ENCODE results near the gene PITPNM3.
"Not testable (repeated sequence)": the region's sequence is repeated elsewhere in the genome, so short reads cannot be mapped to it uniquely, and the experiment has no call there.

Gene PITPNM3

GRCh38 chr17:6497496-6498221 is 58.7 kb downstream of the PITPNM3 start:
- no peak for DNase-seq

- DNase-seq, result no peak
These were observed 59.5 kb downstream of the PITPNM3 start for GRCh38 chr17:6496640-6497441.

- DNase-seq, result no peak
These were observed 60.3 kb downstream of the PITPNM3 start for GRCh38 chr17:6496116-6496481.

- no peak for DNase-seq
These were observed 60.8 kb downstream of the PITPNM3 start for GRCh38 chr17:6495450-6496115.

GRCh38 chr17:6494239-6494941 is 62.0 kb downstream of the PITPNM3 start:
- no peak for DNase-seq

GRCh38 chr17:6492892-6493674 is 63.3 kb downstream of the PITPNM3 start:
- DNase-seq, result no peak

- DNase-seq, result no peak
These were observed 65.2 kb downstream of the PITPNM3 start for GRCh38 chr17:6491071-6491700.

- no peak for DNase-seq
These were observed 67.3 kb downstream of the PITPNM3 start for GRCh38 chr17:6489016-6489550.

- DNase-seq, result no peak
These were observed 68.3 kb downstream of the PITPNM3 start for GRCh38 chr17:6488008-6488539.

- no peak for DNase-seq
These were observed 68.9 kb downstream of the PITPNM3 start for GRCh38 chr17:6487251-6488007.

GRCh38 chr17:6485646-6486412 is 70.5 kb downstream of the PITPNM3 start:
- DNase-seq, result no peak

- DNase-seq, result no peak
These were observed 72.8 kb downstream of the PITPNM3 start for GRCh38 chr17:6483507-6483906.

GRCh38 chr17:6482796-6483195 is 73.6 kb downstream of the PITPNM3 start:
- not testable (repeated sequence) for DNase-seq

- no peak for DNase-seq
These were observed 74.3 kb downstream of the PITPNM3 start for GRCh38 chr17:6482105-6482455.

GRCh38 chr17:6480303-6480675 is 76.1 kb downstream of the PITPNM3 start:
- no peak for DNase-seq

- DNase-seq, result no peak
These were observed 76.6 kb downstream of the PITPNM3 start for GRCh38 chr17:6479622-6480302.

GRCh38 chr17:6478486-6478885 is 77.9 kb downstream of the PITPNM3 start:
- no peak for DNase-seq

GRCh38 chr17:6477831-6478383 is 78.4 kb downstream of the PITPNM3 start:
- DNase-seq, result no peak

GRCh38 chr17:6476810-6477179 is 79.6 kb downstream of the PITPNM3 start:
- DNase-seq, result no peak
